ENCODE data around the gene RNGTT. TPM values are rescaled to one million over a fixed set of nuclear protein-coding genes. Genes with fewer than 3 reads are reported as not detected.

The RNGTT gene
- total and polyA plus RNA-seq, 10 of the 15 experiments (the other 5 are each of a cell fraction or from before 2014, with no cell fraction given) = 7.7 to 30.4 (median 22.2) TPM

GRCh38 chr6:88698661-88699060, 264.8 kb downstream of the RNGTT start (continued):
- TF ChIP-seq ZNF592 (IDR thresholded peaks at IDR 0.05) = no peak
- TF ChIP-seq BHLHE40 (IDR thresholded peaks at IDR 0.05; ENCODE audit: borderline replicate concordance in 1 of 2, low read depth in 2 of 2, low read length in 1 of 2) = no peak

- CTCF ChIA-PET = no interaction called here
- H3K4me2 ChIP-seq (ENCODE audit: control insufficient read depth, insufficient read depth) = no peak overlapping the region
- SMC1A ChIA-PET (ENCODE audit: uncharacterized antibody, unreplicated experiment) = no interaction called here
- H3K79me2 ChIP-seq (ENCODE audit: control insufficient read depth, insufficient read depth, low read length) = no peaks in the 10 kb centered on the region
- H3K9me3 ChIP-seq (replicated peaks; ENCODE audit: control insufficient read depth, insufficient read depth, low read length) = peaks cover 5% of the 10 kb centered on the region
- 96% methylated on average over 4 of the region's 4 CpGs for WGBS (ENCODE audit: insufficient coverage, insufficient replicate concordance, low lambda C conversion rate, missing lambda C conversion rate)
- H3K27ac ChIP-seq (ENCODE audit: control insufficient read depth, insufficient read depth) = no peak overlapping the region
- no peaks in the 10 kb centered on the region for H3K27me3 ChIP-seq (replicated peaks in 1 of 2; ENCODE audit: control insufficient read depth in 2 of 2, insufficient read depth in 2 of 2, low read length in 1 of 2)
- DNase-seq (ENCODE audit: low read depth, low spot score) (no peak), ATAC-seq (no peak), FAIRE-seq (no peak)
- intact Hi-C loops (cut with micrococcal nuclease; ENCODE audit: unreplicated experiment) = no loop called here
- no peaks in the 10 kb centered on the region for H3K4me1 ChIP-seq (ENCODE audit: control insufficient read depth, insufficient read depth, low read length)
- H2AFZ ChIP-seq (ENCODE audit: control insufficient read depth, low read depth, low read length) = no peak overlapping the region
- in situ Hi-C loops (cut with MboI) = no loop called here
- POLR2A ChIA-PET = no interaction called here
- no peak overlapping the region for H3K4me3 ChIP-seq
- H3K36me3 ChIP-seq (ENCODE audit: control insufficient read depth in 2 of 2, insufficient read depth in 2 of 2, low read length in 1 of 2) = peaks cover 0 to 3% of the 10 kb centered on the region in 2 experiments; a peak in 1 of 4 replicates
- no peak overlapping the region for H3K9ac ChIP-seq (ENCODE audit: control insufficient read depth, insufficient read depth, low read length)
- no peaks in the 10 kb centered on the region for H4K20me1 ChIP-seq (ENCODE audit: control insufficient read depth, insufficient read depth)
- BruUV-seq (replicated peaks) = no TSS peak
- RAD21 ChIA-PET (ENCODE audit: unreplicated experiment) = no interaction called here
- no peak for TF ChIP-seq ZSCAN29 (IDR thresholded peaks at IDR 0.05)
- no peak for TF ChIP-seq ZZZ3 (IDR thresholded peaks at IDR 0.05; ENCODE audit: control insufficient read depth, insufficient read length, low read depth)
- TF ChIP-seq TCF3 (IDR thresholded peaks at IDR 0.05; ENCODE audit: borderline replicate concordance, insufficient read depth, low read depth, low read length) = no peak
- no peak for TF ChIP-seq ZBTB33 (IDR thresholded peaks at IDR 0.05)
- TF ChIP-seq TARDBP (IDR thresholded peaks at IDR 0.05; ENCODE audit: borderline replicate concordance) = no peak
- TF ChIP-seq RUNX3 (IDR thresholded peaks at IDR 0.05; ENCODE audit: low read length) = no peak
- TF ChIP-seq IRF5 (IDR thresholded peaks at IDR 0.05; ENCODE audit: borderline replicate concordance) = no peak
- TF ChIP-seq MYB (IDR thresholded peaks at IDR 0.05; ENCODE audit: borderline replicate concordance, low read depth, low read length) = no peak
- no peak for TF ChIP-seq ELK1 (IDR thresholded peaks at IDR 0.05; ENCODE audit: low read depth, low read length)
Observed at GRCh38 chr6:88695937-88696336, 267.5 kb downstream of the RNGTT start.
